SK-N-MC (cell line): ENCODE measurements around the gene U2AF2.

Experiments used
- EZH2 ChIP-seq: fragments of 200-600 bp; sonication (generic); IDR thresholded peaks from one replicate; pipeline ENCODE4 v1.6.1; 2017; ENCODE audit warnings: antibody characterized with exemption
- FOXP2 ChIP-seq: optimal IDR thresholded peaks from 2 replicates; pipeline ENCODE3; 2011; ENCODE audit warnings: mild to moderate bottlenecking, moderate library complexity; ENCODE audit not compliant: insufficient read depth; ENCODE audit errors: extremely low read length, control extremely low read depth
- POLR2AphosphoS5 ChIP-seq: IDR thresholded peaks from 2 replicates; pipeline ENCODE4 v1.6.1; 2012; ENCODE audit warnings: mild to moderate bottlenecking, low read depth, low read length, borderline replicate concordance

GRCh38 chr19:55651236-55651635, 3.6 kb upstream of the U2AF2 start:
- no peak for TF ChIP-seq EZH2
- TF ChIP-seq POLR2AphosphoS5 = no peak
- no peak for TF ChIP-seq FOXP2
